NB4 (cell line): ENCODE data around the gene CBX5.
A peak's percentile ranks its signal among the peaks of the same experiment; 100 is the strongest.

Source experiments
- DNase-seq: peaks from one replicate; pipeline ENCODE4 v3.0.0; 2010; ENCODE audit warnings: low read depth
- H3K4me3 ChIP-seq: one replicate; pipeline ENCODE4 v1.5.1; 2011; ENCODE audit warnings: mild to moderate bottlenecking, low read depth, low read length, moderate library complexity
- MYC ChIP-seq: IDR thresholded peaks from 2 replicates; pipeline ENCODE4 v1.6.1; 2011; ENCODE audit warnings: low read depth, low read length
- POLR2A ChIP-seq: IDR thresholded peaks from 2 replicates; pipeline ENCODE4 v1.6.1; 2011; ENCODE audit warnings: mild to moderate bottlenecking; ENCODE audit not compliant: insufficient read length; ENCODE audit errors: extremely low read depth
- TF ChIP-seq, protein P1 (sequence below): IDR thresholded peaks from one replicate; pipeline ENCODE4 v1.5.1; 2012; ENCODE audit warnings: low read depth, low read length
- TF ChIP-seq, protein P2 (sequence below): IDR thresholded peaks from 2 replicates; pipeline ENCODE4 v1.6.1; 2011; ENCODE audit warnings: low read depth, low read length

Gene CBX5

DNA sequence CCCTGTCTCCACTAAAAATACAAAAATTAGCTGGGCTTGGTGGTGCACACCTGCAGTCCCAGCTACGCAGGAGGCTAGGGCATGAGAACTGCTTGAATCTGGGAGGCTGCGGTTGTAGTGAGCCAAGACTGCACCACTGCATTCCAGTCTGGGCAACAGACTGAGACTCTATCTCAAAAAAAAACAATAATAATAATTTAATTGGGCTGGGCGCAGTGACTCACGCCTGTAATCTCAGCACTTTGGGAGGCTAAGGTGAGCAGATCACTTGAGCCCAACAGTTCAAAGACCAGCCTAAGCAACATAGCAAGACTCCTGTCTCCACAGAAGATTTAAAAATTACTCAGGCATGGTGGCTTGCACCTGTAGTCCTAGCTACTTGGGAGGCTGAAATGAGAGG lies 26.7 kb downstream of the CBX5 start:
- H3K4me3 ChIP-seq = no peak overlapping the region
- TF ChIP-seq, protein P1, sequence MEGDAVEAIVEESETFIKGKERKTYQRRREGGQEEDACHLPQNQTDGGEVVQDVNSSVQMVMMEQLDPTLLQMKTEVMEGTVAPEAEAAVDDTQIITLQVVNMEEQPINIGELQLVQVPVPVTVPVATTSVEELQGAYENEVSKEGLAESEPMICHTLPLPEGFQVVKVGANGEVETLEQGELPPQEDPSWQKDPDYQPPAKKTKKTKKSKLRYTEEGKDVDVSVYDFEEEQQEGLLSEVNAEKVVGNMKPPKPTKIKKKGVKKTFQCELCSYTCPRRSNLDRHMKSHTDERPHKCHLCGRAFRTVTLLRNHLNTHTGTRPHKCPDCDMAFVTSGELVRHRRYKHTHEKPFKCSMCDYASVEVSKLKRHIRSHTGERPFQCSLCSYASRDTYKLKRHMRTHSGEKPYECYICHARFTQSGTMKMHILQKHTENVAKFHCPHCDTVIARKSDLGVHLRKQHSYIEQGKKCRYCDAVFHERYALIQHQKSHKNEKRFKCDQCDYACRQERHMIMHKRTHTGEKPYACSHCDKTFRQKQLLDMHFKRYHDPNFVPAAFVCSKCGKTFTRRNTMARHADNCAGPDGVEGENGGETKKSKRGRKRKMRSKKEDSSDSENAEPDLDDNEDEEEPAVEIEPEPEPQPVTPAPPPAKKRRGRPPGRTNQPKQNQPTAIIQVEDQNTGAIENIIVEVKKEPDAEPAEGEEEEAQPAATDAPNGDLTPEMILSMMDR = no peak
- TF ChIP-seq MYC (no peak), POLR2A (no peak)
- TF ChIP-seq, protein P2, sequence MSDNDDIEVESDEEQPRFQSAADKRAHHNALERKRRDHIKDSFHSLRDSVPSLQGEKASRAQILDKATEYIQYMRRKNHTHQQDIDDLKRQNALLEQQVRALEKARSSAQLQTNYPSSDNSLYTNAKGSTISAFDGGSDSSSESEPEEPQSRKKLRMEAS = no peak
- no peak for DNase-seq

DNA sequence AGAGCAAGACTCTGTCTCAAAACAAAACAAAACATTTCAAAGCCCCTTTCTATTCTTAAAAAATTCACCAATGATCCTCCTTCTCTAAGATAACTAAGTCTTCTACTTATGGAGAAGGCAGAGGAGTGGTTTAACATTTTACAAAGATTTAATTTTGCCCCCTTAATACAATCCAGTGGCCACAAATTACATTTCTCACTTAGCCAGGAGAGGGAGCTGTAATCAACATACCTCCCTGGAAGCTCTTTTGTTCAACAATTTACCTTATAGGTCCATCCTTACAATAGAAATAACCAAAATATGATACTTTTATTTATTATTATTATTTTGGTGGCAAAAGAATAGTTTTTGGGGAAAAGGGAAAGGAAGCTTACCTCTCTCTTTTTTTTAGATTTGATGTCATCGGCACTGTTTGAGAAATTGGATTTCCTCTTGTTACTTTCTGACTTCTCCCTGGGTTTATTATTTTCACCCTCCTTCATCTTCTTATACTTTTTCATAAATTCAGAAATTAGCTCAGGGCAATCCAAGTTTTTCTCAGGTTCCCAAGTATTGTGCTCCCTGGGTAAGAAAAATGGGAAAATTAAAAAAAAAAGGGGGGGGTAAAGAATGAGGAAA lies 28.1 kb downstream of the CBX5 start:
- peak; percentile 63 for DNase-seq
- TF ChIP-seq, protein P2 = no peak
- TF ChIP-seq, protein P1 = peak; percentile 72
- no peak for TF ChIP-seq POLR2A
- H3K4me3 ChIP-seq = no peak overlapping the region

DNA sequence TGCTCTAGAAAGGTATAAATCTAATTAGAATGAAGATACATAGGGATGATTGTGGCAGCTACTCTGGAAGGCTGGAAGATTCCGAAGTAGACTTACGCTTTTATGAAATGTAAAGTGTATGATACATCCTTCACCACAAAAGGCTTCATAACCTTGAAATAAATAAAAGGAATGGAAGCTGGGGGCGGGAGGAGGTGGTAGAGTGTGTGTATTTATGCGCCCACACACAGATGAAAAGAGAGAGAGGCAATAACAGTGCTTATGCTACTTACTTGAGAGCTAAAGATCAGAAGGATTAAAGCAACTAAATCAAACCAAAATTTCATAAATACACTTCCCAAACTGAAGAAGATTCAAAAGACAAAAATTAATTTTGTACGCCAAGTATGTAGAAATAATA lies 30.4 kb downstream of the CBX5 start:
- DNase-seq = no peak
- TF ChIP-seq MYC (no peak), POLR2A (no peak)
- TF ChIP-seq, protein P1 = no peak
- TF ChIP-seq, protein P2 = no peak
- no peak overlapping the region for H3K4me3 ChIP-seq

DNA sequence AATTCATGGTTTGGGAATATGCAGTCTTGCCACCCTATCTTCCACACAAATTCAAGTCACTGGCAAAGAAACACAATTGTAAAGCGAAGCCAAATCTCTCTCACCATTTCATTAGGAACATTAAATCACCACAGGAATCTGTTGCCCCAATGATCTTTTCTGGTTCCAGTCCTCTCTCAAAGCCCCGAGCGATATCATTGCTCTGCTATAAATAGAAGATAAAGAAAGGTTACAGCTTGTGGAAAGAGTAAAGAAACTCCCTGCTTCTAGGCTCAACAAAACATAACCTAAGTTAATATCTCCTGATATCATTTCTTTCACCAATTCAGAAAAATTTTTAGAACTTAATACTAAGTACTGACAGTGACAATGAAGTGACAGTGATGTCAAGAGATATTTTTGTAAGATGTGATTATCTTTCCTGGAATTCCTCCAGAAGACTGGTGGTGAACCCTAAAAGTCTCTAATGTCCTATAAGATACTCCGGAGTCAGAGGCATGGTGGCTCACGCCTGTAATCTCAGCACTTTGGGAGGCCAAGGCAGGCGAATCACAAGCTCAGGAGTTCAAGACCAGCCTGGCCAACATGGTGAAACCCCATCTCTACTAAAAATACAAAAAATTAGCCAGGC lies 33.8 kb downstream of the CBX5 start:
- H3K4me3 ChIP-seq = no peak overlapping the region
- TF ChIP-seq, protein P2 = no peak
- TF ChIP-seq, protein P1 = no peak
- TF ChIP-seq MYC (no peak), POLR2A (no peak)
- DNase-seq = no peak

DNA sequence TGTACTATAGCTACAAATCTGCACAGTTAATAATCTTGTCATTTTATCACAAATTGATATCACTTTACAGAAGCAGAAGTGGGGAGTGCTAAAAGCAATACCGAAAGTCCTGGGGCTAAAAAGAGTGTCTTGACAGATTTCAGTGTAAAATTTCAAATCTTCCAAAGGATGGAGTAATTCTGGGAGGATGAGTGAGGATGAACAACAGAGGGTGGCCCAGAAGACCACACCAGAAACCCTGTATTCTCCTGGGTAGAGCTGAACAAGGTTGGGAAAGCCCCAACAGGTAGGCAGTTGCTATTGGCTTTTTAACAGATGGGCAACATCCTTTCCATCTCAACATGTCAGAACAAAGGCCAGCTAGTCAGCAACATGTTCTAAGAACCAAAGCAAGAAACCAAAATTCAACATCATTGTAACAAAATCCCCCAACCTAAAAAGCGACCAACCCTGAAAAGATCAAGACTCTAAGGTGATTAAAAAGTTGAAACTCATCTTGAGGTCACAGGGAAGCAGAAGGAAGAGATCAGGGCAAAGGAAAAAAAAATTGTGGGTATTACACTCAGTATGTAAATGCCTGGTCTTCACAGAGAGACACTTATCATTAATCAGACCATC lies 38.8 kb downstream of the CBX5 start:
- DNase-seq = no peak

More for the DNA sequence above, 38.8 kb downstream of the CBX5 start:
- TF ChIP-seq, protein P2 = no peak
- TF ChIP-seq POLR2A (no peak), MYC (no peak)
- TF ChIP-seq, protein P1 = no peak
- H3K4me3 ChIP-seq = no peak overlapping the region
